Measurements from ENCODE around the gene LCLAT1. TPM values are rescaled to one million over a fixed set of nuclear protein-coding genes. Genes with fewer than 3 reads are reported as not detected.

Gene LCLAT1
- total and polyA plus RNA-seq, 12 donors = 1.9 to 23.0 (median 14.6) TPM

DNA sequence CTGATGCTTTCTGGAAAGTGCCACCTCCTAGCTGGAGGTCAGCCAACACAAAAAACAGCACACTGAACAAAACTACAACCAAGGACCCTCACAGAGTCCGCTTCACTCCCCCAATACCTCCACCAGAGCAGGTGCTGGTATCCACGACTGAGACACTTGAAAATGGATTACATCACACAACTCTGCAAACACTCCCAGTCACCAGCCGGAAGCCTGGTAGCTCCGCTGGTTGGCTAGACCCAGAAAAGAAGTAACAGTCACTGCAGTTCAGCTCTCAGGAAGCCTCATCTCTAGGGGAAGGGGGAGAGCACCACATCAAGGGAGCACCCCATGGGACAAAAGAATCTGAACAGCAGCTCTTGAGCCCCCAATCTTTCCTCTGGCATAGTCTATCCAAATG lies 175.4 kb downstream of the LCLAT1 start:
- no peak for DNase-seq
- intact Hi-C loops (cut with DNase I) = no loop called here
- Histone ChIP-seq H3K27me3 (no peaks in the 10 kb centered on the region), H3K27ac (no peak overlapping the region), H3K4me1 (replicated peaks in 1 of 2) (no peaks in the 10 kb centered on the region), H3K36me3 (replicated peaks in 1 of 2) (no peaks in the 10 kb centered on the region), H3K4me3 (no peak overlapping the region), H3K9me3 (replicated peaks in 1 of 3) (no peaks in the 10 kb centered on the region)
- TF ChIP-seq, protein P1, sequence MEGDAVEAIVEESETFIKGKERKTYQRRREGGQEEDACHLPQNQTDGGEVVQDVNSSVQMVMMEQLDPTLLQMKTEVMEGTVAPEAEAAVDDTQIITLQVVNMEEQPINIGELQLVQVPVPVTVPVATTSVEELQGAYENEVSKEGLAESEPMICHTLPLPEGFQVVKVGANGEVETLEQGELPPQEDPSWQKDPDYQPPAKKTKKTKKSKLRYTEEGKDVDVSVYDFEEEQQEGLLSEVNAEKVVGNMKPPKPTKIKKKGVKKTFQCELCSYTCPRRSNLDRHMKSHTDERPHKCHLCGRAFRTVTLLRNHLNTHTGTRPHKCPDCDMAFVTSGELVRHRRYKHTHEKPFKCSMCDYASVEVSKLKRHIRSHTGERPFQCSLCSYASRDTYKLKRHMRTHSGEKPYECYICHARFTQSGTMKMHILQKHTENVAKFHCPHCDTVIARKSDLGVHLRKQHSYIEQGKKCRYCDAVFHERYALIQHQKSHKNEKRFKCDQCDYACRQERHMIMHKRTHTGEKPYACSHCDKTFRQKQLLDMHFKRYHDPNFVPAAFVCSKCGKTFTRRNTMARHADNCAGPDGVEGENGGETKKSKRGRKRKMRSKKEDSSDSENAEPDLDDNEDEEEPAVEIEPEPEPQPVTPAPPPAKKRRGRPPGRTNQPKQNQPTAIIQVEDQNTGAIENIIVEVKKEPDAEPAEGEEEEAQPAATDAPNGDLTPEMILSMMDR (IDR thresholded peaks at IDR 0.05) = no peak
- TF ChIP-seq POLR2A (IDR thresholded peaks at IDR 0.05) = no peak
- WGBS, 4 donors = 84 to 98% (median 96%) methylated on average over 4 of the region's 4 CpGs

DNA sequence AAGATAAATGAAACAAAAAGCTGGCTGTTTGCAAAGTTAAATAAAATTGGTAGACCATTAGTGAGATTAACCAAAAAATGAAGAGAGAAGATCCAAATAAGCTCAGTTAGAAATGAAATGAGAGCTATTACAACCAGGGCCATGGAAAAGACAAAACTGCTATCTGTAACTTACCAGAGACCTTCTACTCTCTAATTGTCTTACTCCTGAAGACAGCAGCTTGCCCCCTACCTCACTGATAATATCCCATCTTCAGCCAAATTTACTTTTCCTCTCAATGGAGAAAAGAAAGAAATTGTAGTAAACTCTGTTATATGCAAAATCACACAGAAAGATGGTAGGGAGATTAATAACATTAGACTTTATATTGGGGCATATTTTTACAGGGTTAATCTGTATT lies 178.2 kb downstream of the LCLAT1 start:
- H3K9me3 ChIP-seq (replicated peaks in 1 of 3) = no peaks in the 10 kb centered on the region
- intact Hi-C loops (cut with DNase I) = no loop called here
- no peak for DNase-seq
- TF ChIP-seq POLR2A (IDR thresholded peaks at IDR 0.05) = no peak
- H3K27me3 ChIP-seq = no peaks in the 10 kb centered on the region
- no peak overlapping the region for H3K27ac ChIP-seq
- no peaks in the 10 kb centered on the region for H3K4me1 ChIP-seq (replicated peaks in 1 of 2)
- H3K36me3 ChIP-seq (replicated peaks in 1 of 2) = no peaks in the 10 kb centered on the region
- H3K4me3 ChIP-seq = no peak overlapping the region

DNA sequence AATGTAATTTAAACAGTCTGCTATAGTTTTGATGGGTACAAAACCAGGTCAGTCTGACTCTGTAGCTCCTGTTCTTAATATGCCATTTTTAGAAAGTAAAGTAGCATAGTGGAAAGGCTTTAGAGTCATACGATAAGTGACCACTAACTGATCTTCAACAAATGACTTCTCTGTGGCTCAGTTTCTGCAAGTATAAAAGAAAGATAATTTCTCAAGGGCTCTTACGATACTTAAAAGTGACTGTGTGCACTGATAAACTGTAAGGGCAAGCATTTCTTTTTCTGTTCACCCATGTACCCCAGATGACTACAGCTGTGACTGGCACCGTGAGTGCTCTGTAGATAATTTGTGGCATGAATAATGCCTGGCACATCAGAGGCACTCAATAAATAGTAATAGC lies 178.7 kb downstream of the LCLAT1 start:
- no peaks in the 10 kb centered on the region for H3K4me1 ChIP-seq (replicated peaks in 1 of 2)

DNA sequence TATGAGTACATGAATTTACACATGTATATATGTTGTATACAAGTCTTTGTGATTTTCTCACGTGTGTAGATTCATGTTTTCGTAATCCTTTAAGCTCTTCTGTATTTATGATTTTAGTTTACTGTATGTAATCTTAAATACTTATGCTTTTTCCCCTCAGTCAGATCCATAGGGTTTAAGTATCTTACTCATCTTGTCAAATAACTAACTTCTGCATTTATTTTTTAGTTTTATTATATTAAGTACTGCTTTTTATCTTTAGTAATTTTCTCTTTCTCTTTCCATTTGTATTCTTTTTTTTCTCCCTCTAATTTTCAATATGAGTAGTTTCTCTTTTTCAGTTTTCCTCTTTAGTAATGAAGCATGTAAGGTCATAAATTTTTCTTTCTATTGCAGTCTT lies 179.4 kb downstream of the LCLAT1 start:
- Histone ChIP-seq H3K27ac (no peak overlapping the region), H3K4me1 (replicated peaks in 1 of 2) (no peaks in the 10 kb centered on the region), H3K4me3 (no peak overlapping the region), H3K9me3 (replicated peaks in 1 of 3) (no peaks in the 10 kb centered on the region), H3K27me3 (no peaks in the 10 kb centered on the region), H3K36me3 (replicated peaks in 1 of 2) (no peaks in the 10 kb centered on the region)
- intact Hi-C loops (cut with DNase I) = no loop called here
- WGBS, 4 donors = 45 to 90% (median 78%) methylated on average over 2 of the region's 2 CpGs
- no peak for DNase-seq
- TF ChIP-seq, protein P1 (IDR thresholded peaks at IDR 0.05) = no peak
- TF ChIP-seq POLR2A (IDR thresholded peaks at IDR 0.05) = no peak

More for the DNA sequence above, 178.7 kb downstream of the LCLAT1 start:
- no peaks in the 10 kb centered on the region for H3K27me3 ChIP-seq
- H3K27ac ChIP-seq = no peak overlapping the region
- DNase-seq = no peak
- H3K9me3 ChIP-seq (replicated peaks in 1 of 3) = no peaks in the 10 kb centered on the region
- no peak overlapping the region for H3K4me3 ChIP-seq
- intact Hi-C loops (cut with DNase I) = no loop called here
- TF ChIP-seq, protein P1 (IDR thresholded peaks at IDR 0.05) = no peak
- no peak for TF ChIP-seq POLR2A (IDR thresholded peaks at IDR 0.05)
- WGBS, 4 donors = 69 to 82% (median 73%) methylated on average over 3 of the region's 3 CpGs
- no peaks in the 10 kb centered on the region for H3K36me3 ChIP-seq (replicated peaks in 1 of 2)

DNA sequence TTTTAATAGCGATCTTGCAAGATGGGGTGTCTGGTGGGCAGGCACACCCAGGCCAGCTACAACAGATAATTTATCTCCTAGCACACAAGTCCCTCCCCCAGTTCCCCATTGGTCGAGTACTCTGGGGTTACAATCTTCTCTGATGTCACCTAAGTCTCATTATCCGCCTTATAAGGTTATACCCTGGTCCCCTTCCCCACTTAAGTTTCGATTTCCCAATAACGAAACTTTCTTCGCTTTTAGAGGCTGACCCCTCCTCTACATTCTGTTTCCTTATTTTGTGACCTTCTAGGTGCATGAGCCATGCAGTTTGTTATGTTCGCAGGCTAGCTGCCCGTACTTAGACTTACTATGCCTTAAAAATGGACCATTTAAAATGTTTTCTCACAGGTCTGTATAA lies 180.1 kb downstream of the LCLAT1 start:
- no peaks in the 10 kb centered on the region for H3K4me1 ChIP-seq (replicated peaks in 1 of 2)
- TF ChIP-seq, protein P1 (IDR thresholded peaks at IDR 0.05) = no peak
- no peak for TF ChIP-seq POLR2A (IDR thresholded peaks at IDR 0.05)
- H3K27ac ChIP-seq = no peak overlapping the region
- intact Hi-C loops (cut with DNase I) = no loop called here
- no peak for DNase-seq
- H3K27me3 ChIP-seq = no peaks in the 10 kb centered on the region
- WGBS, 4 donors = 90 to 96% (median 95%) methylated on average over 8 of the region's 8 CpGs
- H3K9me3 ChIP-seq (replicated peaks in 1 of 3) = no peaks in the 10 kb centered on the region
- H3K36me3 ChIP-seq (replicated peaks in 1 of 2) = no peaks in the 10 kb centered on the region
- no peak overlapping the region for H3K4me3 ChIP-seq

Data from adrenal gland (tissue), 12 donors.